DND-41 (cell line): ENCODE measurements around the gene FOXP1.

Source experiments
- ATAC-seq: fragments of 200-7000 bp; cut with Tn5 transposase; 3 replicates; pipeline ENCODE4 v1.9.1; 2021; ENCODE audit warnings: low read depth; ENCODE audit not compliant: insufficient read depth
- DNase-seq: peaks from one replicate; pipeline ENCODE4 v3.0.0-alpha.2; 2020
- H2AFZ ChIP-seq: 2 replicates; pipeline ENCODE4 v1.6.0; 2012; ENCODE audit warnings: low read depth, low read length
- H3K27ac ChIP-seq: 2 replicates; pipeline ENCODE4 v1.5.1; 2012; ENCODE audit warnings: low read length, inconsistent platforms
- H3K27me3 ChIP-seq: fragments of 200-600 bp; sonication (generic); 2 replicates; pipeline ENCODE4 v1.6.0; 2012; ENCODE audit warnings: low read length, mild to moderate bottlenecking, inconsistent platforms; ENCODE audit not compliant: insufficient read depth, poor library complexity
- H3K36me3 ChIP-seq: 2 replicates; pipeline ENCODE4 v1.5.1; 2012; ENCODE audit warnings: low read length, inconsistent platforms; ENCODE audit not compliant: insufficient read depth
- H3K4me1 ChIP-seq: 2 replicates; pipeline ENCODE4 v1.5.1; 2012; ENCODE audit warnings: mild to moderate bottlenecking, low read length; ENCODE audit not compliant: insufficient read depth
- H3K4me2 ChIP-seq: 2 replicates; pipeline ENCODE4 v1.6.0; 2012; ENCODE audit warnings: mild to moderate bottlenecking, moderate library complexity, low read length, inconsistent platforms; ENCODE audit not compliant: insufficient read depth
- H3K4me3 ChIP-seq, 2 experiments: fragments of 200-600 bp in 1 of 2; shearing (Covaris generic) in 1 of 2; 2 replicates each; pipeline ENCODE4 v1.5.1; 2012 to 2016; ENCODE audit warnings: inconsistent platforms in 2 of 2, low read length in 2 of 2, mild to moderate bottlenecking in 2 of 2, low read depth in 1 of 2, moderate library complexity in 1 of 2
- H3K79me2 ChIP-seq: 2 replicates; pipeline ENCODE4 v1.6.0; 2012; ENCODE audit warnings: low read length, inconsistent platforms; ENCODE audit not compliant: insufficient read depth
- H3K9ac ChIP-seq: 2 replicates; pipeline ENCODE4 v1.6.0; 2012; ENCODE audit warnings: low read depth, mild to moderate bottlenecking, inconsistent platforms, low read length, moderate library complexity
- H3K9me3 ChIP-seq: 2 replicates; pipeline ENCODE4 v1.5.1; 2012; ENCODE audit warnings: low read length, moderate library complexity, mild to moderate bottlenecking, inconsistent platforms; ENCODE audit not compliant: insufficient read depth, severe bottlenecking
- H4K20me1 ChIP-seq: 2 replicates; pipeline ENCODE4 v1.6.0; 2012; ENCODE audit warnings: low read length; ENCODE audit not compliant: insufficient read depth
- CTCF ChIP-seq: IDR thresholded peaks from 2 replicates; pipeline ENCODE4 v1.5.1; 2012; ENCODE audit warnings: borderline replicate concordance, low read length, moderate library complexity, mild to moderate bottlenecking; ENCODE audit not compliant: poor library complexity, severe bottlenecking; ENCODE audit errors: extremely low read depth
- EZH2 ChIP-seq: IDR thresholded peaks from 3 replicates; pipeline ENCODE4 v1.6.1; 2012; ENCODE audit warnings: borderline replicate concordance, low read depth, mild to moderate bottlenecking, moderate library complexity, low read length, inconsistent platforms; ENCODE audit not compliant: severe bottlenecking

The FOXP1 gene

GRCh38 chr3:71355037-71355436, 228.5 kb downstream of the FOXP1 start:
- H3K36me3 ChIP-seq = peaks cover 9% of the 10 kb centered on the region; the same call in 1 of the 2 replicates
- no peak overlapping the region for H3K9ac ChIP-seq
- H3K4me2 ChIP-seq = no peak overlapping the region
- no peaks in the 10 kb centered on the region for H3K27me3 ChIP-seq
- no peak for TF ChIP-seq EZH2
- TF ChIP-seq CTCF = no peak
- H3K4me3 ChIP-seq = no peak overlapping the region
- H3K79me2 ChIP-seq = no peaks in the 10 kb centered on the region
- no peak overlapping the region for H3K27ac ChIP-seq
- no peak overlapping the region for H2AFZ ChIP-seq
- no peak for ATAC-seq
- no peak for DNase-seq
- H4K20me1 ChIP-seq = no peaks in the 10 kb centered on the region
- H3K9me3 ChIP-seq = no peaks in the 10 kb centered on the region
- no peaks in the 10 kb centered on the region for H3K4me1 ChIP-seq

GRCh38 chr3:71351403-71352149, 232.0 kb downstream of the FOXP1 start:
- Histone ChIP-seq H3K27ac (no peak overlapping the region), H3K36me3 (peaks cover 4% of the 10 kb centered on the region; the same call in 1 of the 2 replicates), H3K4me2 (no peak overlapping the region), H3K79me2 (no peaks in the 10 kb centered on the region), H4K20me1 (no peaks in the 10 kb centered on the region), H2AFZ (no peak overlapping the region), H3K9me3 (no peaks in the 10 kb centered on the region), H3K27me3 (no peaks in the 10 kb centered on the region), H3K4me1 (no peaks in the 10 kb centered on the region), H3K4me3 (no peak overlapping the region), H3K9ac (no peak overlapping the region)
- TF ChIP-seq CTCF (no peak), EZH2 (no peak)
- no peak for ATAC-seq
- no peak for DNase-seq

- no peak for TF ChIP-seq EZH2
- TF ChIP-seq CTCF = no peak
- Histone ChIP-seq H3K9me3 (no peaks in the 10 kb centered on the region), H3K27ac (no peak overlapping the region), H3K27me3 (no peaks in the 10 kb centered on the region), H3K36me3 (peaks cover 4% of the 10 kb centered on the region; the same call in 1 of the 2 replicates), H3K79me2 (no peaks in the 10 kb centered on the region; the same call in 1 of the 2 replicates), H3K4me1 (no peaks in the 10 kb centered on the region), H4K20me1 (no peaks in the 10 kb centered on the region), H2AFZ (no peak overlapping the region), H3K4me2 (no peak overlapping the region), H3K9ac (no peak overlapping the region), H3K4me3 (no peak overlapping the region)
- ATAC-seq = no peak
- no peak for DNase-seq
Measured at GRCh38 chr3:71350998-71351397, 232.5 kb downstream of the FOXP1 start.
